ENCODE results near the gene GSTCD. TPM values are rescaled to one million over a fixed set of nuclear protein-coding genes. Genes with fewer than 3 reads are reported as not detected.
"Not testable (repeated sequence)": the region's sequence is repeated elsewhere in the genome, so short reads cannot be mapped to it uniquely, and the experiment has no call there.

GSTCD gene
- total and polyA plus RNA-seq, 2 donors, result 3.7 to 24.2 TPM

DNA sequence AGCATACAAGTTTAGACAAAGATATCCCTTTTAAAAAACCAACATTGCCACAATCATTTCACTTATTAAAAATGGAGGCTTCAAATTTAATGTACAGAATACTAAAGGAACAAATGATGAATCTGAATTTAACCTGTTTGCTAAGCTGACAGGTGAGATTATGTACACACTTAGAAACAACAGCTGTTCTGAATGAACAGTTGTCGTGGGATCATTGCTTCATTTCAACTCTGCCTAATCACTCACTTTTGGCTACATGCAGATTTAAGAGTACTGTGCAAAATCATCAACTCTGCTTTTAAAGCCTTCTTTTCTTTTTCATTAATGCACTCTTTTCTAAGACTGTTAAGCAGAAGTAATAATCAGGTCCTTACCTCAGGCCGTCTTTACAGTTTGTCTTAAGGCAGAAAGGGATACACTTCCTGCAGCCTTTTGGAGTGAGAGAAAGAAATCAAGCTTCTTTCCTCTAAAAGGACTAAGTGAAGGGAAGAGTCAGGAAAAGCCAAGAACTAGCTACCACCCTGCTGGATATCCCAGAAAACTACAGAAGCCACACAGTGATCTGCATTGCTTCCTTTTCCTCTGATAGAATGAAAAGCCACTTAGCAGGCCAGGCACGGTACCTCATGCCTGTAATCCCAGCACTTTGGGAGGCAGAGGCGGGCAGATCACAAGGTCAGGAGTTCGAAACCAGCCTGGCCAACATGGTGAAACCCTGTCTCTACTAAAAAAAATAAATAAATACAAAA lies 132.0 kb downstream of the GSTCD start:
- Histone ChIP-seq H3K4me1 (ENCODE audit: insufficient read depth) (no peaks in the 10 kb centered on the region), H3K27ac (ENCODE audit: low read depth) (no peak overlapping the region), H3K36me3 (ENCODE audit: insufficient read depth) (no peaks in the 10 kb centered on the region), H3K4me3 (ENCODE audit: low read depth, low read length) (no peak overlapping the region)
- DNase-seq (ENCODE audit: extremely low spot score), result no peak
- 90% methylated on average over 5 of the region's 5 CpGs for WGBS

DNA sequence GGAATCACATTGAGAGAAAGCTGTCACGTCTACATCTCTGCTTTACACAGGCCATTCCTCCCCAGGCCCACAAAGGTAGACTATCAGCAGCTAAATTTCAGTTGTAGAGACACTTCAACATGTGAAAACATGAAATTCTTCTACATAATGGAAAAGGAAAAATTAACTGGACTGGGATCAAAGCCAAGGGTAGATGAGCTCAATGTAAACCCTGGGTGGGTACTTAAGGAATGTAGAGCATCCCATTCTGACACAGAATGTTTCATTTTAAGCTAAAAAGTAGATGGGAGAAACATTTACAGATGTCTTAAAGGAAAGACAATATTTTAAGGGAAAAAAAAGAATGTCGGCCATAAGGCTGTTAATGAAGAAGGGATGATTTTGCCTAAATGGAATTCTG lies 135.4 kb downstream of the GSTCD start:
- no peak for DNase-seq (ENCODE audit: extremely low spot score)
- H3K4me3 ChIP-seq (ENCODE audit: low read depth, low read length), result no peak overlapping the region
- no peak overlapping the region for H3K27ac ChIP-seq (ENCODE audit: low read depth)
- H3K36me3 ChIP-seq (ENCODE audit: insufficient read depth), result no peaks in the 10 kb centered on the region
- no peaks in the 10 kb centered on the region for H3K4me1 ChIP-seq (ENCODE audit: insufficient read depth)
- 91% methylated on average over 2 of the region's 2 CpGs for WGBS

DNA sequence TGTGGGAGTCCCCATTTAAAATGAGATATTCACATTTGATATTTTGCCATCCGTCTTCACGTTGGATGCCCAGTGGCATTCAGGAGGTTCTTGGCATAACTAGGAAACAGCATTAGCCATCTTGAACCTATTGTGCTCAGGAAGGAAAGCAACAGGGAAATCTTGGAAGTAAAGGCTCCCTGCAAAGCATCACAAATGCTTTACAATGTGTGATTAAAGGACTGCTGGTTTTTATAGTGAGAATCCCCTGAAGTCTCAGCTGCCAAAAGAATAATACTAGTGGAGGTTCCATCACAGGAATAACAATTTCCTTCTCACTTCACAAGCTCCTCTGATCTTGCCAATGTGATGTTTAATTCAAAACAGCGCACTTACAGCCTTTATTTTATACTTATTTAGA lies 137.0 kb downstream of the GSTCD start:
- Histone ChIP-seq H3K4me1 (ENCODE audit: insufficient read depth) (no peaks in the 10 kb centered on the region), H3K27ac (ENCODE audit: low read depth) (no peak overlapping the region), H3K36me3 (ENCODE audit: insufficient read depth) (no peaks in the 10 kb centered on the region), H3K4me3 (ENCODE audit: low read depth, low read length) (no peak overlapping the region)
- 71% methylated on average over 3 of the region's 3 CpGs for WGBS
- no peak for DNase-seq (ENCODE audit: extremely low spot score)

DNA sequence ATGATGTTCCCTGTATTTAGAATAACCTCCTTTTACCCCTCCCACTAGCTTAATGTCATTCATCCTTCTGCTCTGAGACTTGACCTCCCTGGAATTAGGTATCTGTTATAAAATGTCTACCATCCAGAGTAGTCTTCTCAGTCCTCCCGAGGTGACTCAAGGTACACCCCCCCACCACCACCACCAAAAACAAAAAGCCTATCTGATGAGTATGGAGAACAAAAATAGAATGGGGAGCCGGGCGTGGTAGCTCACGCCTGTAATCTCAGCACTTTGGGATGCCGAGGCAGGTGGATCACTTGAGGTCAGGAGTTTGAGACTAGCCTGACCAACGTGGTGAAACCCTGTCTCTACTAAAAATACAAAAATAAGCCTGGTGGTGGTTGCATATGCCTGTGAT lies 139.8 kb downstream of the GSTCD start:
- not testable (repeated sequence) for DNase-seq (ENCODE audit: extremely low spot score); H3K36me3 ChIP-seq (ENCODE audit: insufficient read depth); H3K4me3 ChIP-seq (ENCODE audit: low read depth, low read length); H3K4me1 ChIP-seq (ENCODE audit: insufficient read depth); H3K27ac ChIP-seq (ENCODE audit: low read depth)
- 94% methylated on average over 6 of the region's 6 CpGs for WGBS

DNA sequence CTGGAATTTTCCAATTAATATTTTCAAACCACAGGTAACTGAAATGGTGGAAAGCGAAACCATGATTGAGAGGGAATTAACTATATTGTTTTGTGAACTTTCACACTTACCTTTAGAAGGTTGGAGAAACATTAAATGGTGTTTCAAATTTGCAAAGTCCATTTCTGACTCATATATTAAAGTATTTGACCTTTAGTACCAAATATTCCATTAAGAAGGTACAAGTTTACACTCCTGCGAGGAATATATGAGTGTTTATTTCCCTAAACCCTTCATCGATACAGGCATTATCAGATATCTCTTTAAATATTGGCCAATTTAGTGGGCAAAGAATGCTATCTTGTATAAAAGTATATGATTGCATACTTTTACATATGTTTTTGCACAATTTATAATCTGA lies 142.6 kb downstream of the GSTCD start:
- Histone ChIP-seq H3K4me1 (ENCODE audit: insufficient read depth) (no peaks in the 10 kb centered on the region), H3K36me3 (ENCODE audit: insufficient read depth) (no peaks in the 10 kb centered on the region), H3K4me3 (ENCODE audit: low read depth, low read length) (no peak overlapping the region), H3K27ac (ENCODE audit: low read depth) (no peak overlapping the region)
- DNase-seq (ENCODE audit: extremely low spot score), result no peak
- 93% methylated on average over 3 of the region's 3 CpGs for WGBS

DNA sequence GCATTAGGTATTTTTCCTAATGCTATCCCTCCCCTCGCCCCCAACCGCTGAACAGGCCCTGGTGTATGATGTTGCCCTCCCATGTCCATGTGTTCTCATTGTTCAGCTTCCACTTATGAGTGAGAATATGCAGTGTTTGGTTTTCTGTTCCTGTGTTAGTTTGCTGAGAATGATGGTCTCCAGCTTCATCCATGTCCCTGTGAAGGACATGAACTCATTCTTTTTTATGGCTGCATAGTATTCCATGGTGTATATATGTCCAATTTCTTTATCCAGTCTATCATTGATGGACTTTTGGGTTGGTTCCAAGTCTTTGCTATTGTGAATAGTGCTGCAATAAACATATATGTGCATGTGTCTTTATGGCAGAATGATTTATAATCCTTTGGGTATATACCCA lies 143.6 kb downstream of the GSTCD start:
- not testable (repeated sequence) for H3K4me3 ChIP-seq (ENCODE audit: low read depth, low read length); H3K27ac ChIP-seq (ENCODE audit: low read depth); H3K4me1 ChIP-seq (ENCODE audit: insufficient read depth); DNase-seq (ENCODE audit: extremely low spot score); H3K36me3 ChIP-seq (ENCODE audit: insufficient read depth)
- 98% methylated on average over 2 of the region's 2 CpGs for WGBS

DNA sequence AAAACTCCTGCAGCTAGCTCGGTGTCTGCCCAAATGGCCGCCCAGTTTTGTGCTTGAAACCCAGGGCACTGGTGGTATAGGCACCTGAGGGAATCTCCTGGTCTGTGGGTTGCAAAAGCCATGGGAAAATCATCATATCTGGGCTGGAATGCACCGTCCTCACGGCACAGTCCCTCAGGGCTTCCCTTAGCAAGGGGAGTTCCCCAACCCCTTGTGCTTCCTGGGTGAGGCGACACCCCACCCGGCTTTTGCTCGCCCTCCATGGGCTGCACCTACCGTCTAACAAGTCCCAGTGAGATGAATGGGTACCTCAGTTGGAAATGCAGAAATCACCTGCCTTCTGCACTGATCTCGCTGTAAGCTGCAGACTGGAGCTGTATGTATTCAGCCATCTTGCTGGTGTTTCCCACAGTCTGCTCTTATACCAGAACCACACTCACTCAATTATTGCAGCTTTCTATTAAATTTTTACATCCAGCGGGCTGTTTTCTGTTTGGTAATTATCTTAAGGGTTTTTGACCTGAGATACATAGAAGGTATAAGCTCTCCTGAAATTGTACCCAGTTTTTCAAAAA lies 150.0 kb downstream of the GSTCD start:
- Histone ChIP-seq H3K4me3 (ENCODE audit: low read depth, low read length) (no peak overlapping the region), H3K4me1 (ENCODE audit: insufficient read depth) (no peaks in the 10 kb centered on the region), H3K27ac (ENCODE audit: low read depth) (no peak overlapping the region), H3K36me3 (ENCODE audit: insufficient read depth) (no peaks in the 10 kb centered on the region)
- 98% methylated on average over 10 of the region's 10 CpGs for WGBS
- no peak for DNase-seq (ENCODE audit: extremely low spot score)

DNA sequence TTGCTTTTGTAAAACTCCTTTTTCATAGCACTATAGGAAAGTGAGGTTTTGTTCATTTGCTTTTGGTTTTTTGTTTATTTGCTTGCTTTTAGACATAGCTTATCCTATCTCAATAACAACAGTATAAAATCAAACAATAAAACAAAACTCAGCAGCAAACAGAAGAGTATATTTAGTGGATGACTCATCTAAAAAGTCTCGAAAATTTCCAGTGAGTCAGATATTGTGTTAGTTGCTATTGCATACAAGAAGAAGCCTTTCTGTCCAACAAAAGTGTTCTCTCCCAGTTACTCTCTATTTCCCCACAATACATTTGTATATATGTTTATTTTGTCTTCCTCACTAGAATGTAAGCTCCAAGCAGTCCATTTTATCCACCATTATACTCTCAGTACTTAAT lies 150.6 kb downstream of the GSTCD start:
- no peaks in the 10 kb centered on the region for H3K36me3 ChIP-seq (ENCODE audit: insufficient read depth)
- 32% methylated on average over 1 of the region's 1 CpG for WGBS
- no peaks in the 10 kb centered on the region for H3K4me1 ChIP-seq (ENCODE audit: insufficient read depth)
- H3K27ac ChIP-seq (ENCODE audit: low read depth), result no peak overlapping the region
- no peak for DNase-seq (ENCODE audit: extremely low spot score)
- no peak overlapping the region for H3K4me3 ChIP-seq (ENCODE audit: low read depth, low read length)

DNA sequence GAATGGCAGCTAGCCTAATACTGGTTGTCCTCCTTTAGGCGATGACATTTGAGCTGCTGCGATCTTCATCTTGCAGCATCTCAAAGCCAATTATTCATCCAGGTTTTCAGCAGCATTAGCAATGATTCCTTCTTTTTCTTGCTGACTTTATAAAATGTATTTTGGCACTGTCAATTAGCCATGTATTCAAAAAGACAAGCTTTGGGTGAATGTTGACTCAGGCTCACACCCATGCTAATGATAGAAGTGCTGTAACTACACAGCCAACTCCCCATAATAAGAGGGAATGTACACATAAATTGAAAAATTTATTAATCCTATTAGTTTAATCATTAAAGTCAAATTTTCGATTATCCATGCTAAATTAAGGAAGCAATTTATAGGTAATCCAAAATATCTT lies 162.4 kb downstream of the GSTCD start:
- Histone ChIP-seq H3K27ac (ENCODE audit: low read depth) (no peak overlapping the region), H3K4me1 (ENCODE audit: insufficient read depth) (no peaks in the 10 kb centered on the region), H3K36me3 (ENCODE audit: insufficient read depth) (no peaks in the 10 kb centered on the region), H3K4me3 (ENCODE audit: low read depth, low read length) (no peak overlapping the region)
- no peak for DNase-seq (ENCODE audit: extremely low spot score)
- 79% methylated on average over 3 of the region's 3 CpGs for WGBS

DNA sequence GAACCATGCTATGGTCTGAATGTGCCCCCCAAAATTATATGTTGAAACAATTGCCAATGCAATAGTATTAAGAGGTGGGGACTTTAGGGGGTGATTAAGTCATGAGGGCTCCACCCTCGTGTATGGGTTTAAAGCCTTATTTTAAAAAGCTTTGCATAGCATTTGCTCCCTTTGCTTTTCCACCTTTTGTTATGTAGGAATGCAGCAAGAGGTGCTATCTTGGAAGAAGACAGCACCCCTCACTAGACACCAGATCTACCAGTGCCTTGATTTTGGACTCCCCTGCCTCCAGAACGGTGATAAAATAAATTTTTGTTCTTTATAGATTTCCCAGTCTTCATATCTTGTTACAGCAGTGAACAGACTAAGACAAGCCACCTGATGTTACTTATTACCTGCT lies 163.4 kb downstream of the GSTCD start:
- Histone ChIP-seq H3K4me3 (ENCODE audit: low read depth, low read length) (no peak overlapping the region), H3K4me1 (ENCODE audit: insufficient read depth) (no peaks in the 10 kb centered on the region), H3K27ac (ENCODE audit: low read depth) (no peak overlapping the region), H3K36me3 (ENCODE audit: insufficient read depth) (no peaks in the 10 kb centered on the region)
- WGBS, result 70% methylated on average over 2 of the region's 2 CpGs
- DNase-seq (ENCODE audit: extremely low spot score), result no peak

DNA sequence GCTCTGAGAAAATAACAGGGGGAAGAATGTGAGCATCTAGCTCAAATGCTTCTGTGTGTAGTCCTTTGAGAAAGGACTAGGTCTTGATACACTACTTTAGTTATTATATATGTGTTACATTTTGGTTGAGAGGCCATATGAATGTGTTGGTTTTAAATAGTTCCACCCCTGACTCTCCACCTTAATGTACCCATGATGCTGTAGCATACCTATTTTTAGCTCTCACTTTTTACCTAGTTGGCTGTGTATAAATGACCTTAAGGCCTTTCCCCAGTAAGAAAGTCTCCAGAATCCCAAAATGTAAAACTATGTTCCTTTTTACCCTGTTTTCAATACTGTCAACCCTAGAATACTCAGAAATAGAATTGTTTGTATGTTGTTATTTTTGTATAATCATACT lies 166.6 kb downstream of the GSTCD start:
- DNase-seq (ENCODE audit: extremely low spot score), result no peak
- H3K4me3 ChIP-seq (ENCODE audit: low read depth, low read length), result no peak overlapping the region
- no peaks in the 10 kb centered on the region for H3K36me3 ChIP-seq (ENCODE audit: insufficient read depth)
- no peaks in the 10 kb centered on the region for H3K4me1 ChIP-seq (ENCODE audit: insufficient read depth)
- H3K27ac ChIP-seq (ENCODE audit: low read depth), result no peak overlapping the region

DNA sequence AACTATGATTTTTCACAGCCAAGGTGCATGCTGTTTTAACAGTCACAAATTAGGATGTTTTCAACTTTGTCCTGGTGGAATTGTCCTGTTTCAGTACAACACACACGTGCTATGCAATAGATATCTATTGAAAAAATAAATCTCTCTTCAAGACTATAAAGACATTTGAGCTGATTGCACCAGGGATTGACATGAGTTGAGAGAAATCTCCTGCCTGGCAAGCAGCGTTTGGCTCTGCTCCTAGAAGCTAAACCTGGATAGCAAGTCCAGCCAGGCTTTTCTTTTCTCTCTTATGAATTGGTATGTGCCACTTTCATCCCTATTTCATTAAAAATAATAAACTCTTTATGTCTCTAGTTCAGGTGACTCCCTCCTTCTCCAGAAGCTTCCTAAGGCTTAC lies 170.1 kb downstream of the GSTCD start:
- no peak overlapping the region for H3K4me3 ChIP-seq (ENCODE audit: low read depth, low read length)
- H3K36me3 ChIP-seq (ENCODE audit: insufficient read depth), result no peaks in the 10 kb centered on the region
- no peak for DNase-seq (ENCODE audit: extremely low spot score)
- no peaks in the 10 kb centered on the region for H3K4me1 ChIP-seq (ENCODE audit: insufficient read depth)
- WGBS, result 64% methylated on average over 2 of the region's 2 CpGs
- H3K27ac ChIP-seq (ENCODE audit: low read depth), result no peak overlapping the region

DNA sequence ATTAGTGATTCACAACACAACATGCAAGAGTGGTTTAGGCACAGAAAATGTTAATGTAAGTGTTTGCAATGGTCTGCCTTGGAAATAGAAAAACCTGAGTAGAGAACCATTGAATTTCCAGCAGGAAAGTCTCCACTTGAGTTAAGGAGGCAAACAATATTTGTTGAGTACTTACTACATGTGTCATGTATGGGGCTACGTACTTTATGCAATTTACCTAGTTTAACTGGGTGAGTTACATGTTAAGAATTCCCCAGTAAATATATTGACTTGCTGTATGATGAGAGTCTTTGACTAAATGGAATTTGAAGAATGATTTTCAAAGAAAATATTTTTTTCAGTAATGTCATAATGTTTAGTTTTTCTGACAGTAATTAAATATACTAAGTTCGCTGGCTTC lies 178.9 kb downstream of the GSTCD start:
- 63% methylated on average over 2 of the region's 2 CpGs for WGBS
- Histone ChIP-seq H3K4me3 (ENCODE audit: low read depth, low read length) (no peak overlapping the region), H3K27ac (ENCODE audit: low read depth) (no peak overlapping the region), H3K4me1 (ENCODE audit: insufficient read depth) (no peaks in the 10 kb centered on the region), H3K36me3 (ENCODE audit: insufficient read depth) (no peaks in the 10 kb centered on the region)
- no peak for DNase-seq (ENCODE audit: extremely low spot score)

DNA sequence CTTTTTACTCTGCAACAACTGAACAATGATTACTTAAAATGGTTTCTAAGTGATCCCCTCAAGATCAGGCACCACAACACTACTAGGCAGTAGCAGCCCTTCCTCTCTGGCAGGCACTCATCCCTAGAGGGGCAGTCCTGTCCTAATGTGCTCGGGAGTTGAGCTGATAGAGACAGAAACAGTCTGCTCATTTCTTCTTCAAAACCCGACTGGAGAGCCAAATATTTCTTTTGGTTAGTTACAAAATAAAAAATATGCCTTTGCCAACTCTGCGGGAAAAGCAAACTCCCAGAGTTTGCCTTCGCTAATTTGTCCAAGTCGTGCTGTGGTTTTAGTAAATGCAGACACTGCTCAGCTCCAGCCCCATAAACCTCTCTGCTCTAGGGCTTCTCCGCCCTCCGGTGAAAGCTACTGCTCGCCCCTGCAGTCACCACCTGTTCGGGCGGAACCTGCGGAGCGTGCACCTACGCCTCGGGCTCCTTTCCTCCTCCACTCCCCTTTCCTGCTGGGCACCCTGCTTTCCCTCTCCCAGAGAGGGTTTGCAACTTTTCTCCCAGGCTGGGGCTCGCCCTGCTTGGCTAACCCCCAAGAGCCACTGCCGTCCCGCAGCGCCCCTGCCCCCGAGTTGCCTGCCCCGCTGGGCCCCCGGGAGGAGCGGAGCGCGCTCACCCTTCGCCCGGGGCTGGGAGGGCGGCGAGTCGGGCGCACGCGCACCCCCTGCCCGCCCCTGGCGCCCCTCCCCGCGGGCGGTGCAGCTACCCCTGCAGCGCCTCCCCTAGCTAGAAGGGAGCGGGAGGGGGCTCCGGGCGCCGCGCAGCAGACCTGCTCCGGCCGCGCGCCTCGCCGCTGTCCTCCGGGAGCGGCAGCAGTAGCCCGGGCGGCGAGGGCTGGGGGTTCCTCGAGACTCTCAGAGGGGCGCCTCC lies 186.3 kb downstream of the GSTCD start, which contains the start of gene NPNT:
Gene NPNT, plus strand, starts transcription at position 812 of the 923 bp plus-strand sequence. CDS start 182 bp downstream, outside the sequence.
- no peak for DNase-seq (ENCODE audit: extremely low spot score)
- H3K4me3 ChIP-seq (ENCODE audit: low read depth, low read length), result peak within 1 kb of the TSS; percentile 56
- 2% methylated on average over 56 of the region's 56 CpGs for WGBS
- H3K4me1 ChIP-seq (ENCODE audit: insufficient read depth), result no peaks in the 10 kb centered on the region
- H3K36me3 ChIP-seq (ENCODE audit: insufficient read depth), result no peaks in the 10 kb centered on the region
- no peak within 1 kb of the TSS for H3K27ac ChIP-seq (ENCODE audit: low read depth)
